Measurements from ENCODE around the gene RHBG. TPM values are rescaled to one million over a fixed set of nuclear protein-coding genes. Genes with fewer than 3 reads are reported as not detected.

The RHBG gene
- total and polyA plus RNA-seq, 2 experiments from 2014 or later, result 1.2 to 1.6 TPM

DNA sequence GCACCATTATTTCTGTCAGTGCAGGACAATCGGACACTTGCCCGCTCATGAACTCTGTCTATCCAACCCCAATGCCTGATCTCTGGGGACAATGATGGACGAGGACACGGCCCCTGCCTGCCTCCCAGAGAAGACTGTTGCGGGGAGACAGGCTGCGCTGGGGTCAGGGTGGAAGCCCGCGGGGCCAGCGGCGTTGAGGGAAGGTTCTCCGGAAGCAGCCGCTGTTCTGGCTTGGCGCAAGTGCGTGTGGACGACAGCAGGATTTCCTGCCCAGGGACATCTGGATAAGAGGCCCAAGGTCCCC, 18.8 kb downstream of the RHBG start:
- DNase-seq (ENCODE audit: low spot score), result peak; percentile 59

More for the DNA sequence above, 18.8 kb downstream of the RHBG start:
- H3K9me3 Mint-ChIP-seq, result no peaks in the 10 kb centered on the region
- peak; percentile 1; the same call in 1 of the 3 replicates for ATAC-seq
- Histone ChIP-seq H3K4me2 (peak overlapping the region; percentile 84), H3K79me2 (replicated peaks; ENCODE audit: insufficient read depth) (no peaks in the 10 kb centered on the region), H3K36me3 (ENCODE audit: insufficient read depth) (no peaks in the 10 kb centered on the region), H3F3A (replicated peaks; ENCODE audit: low read depth) (peaks cover 27% of the 10 kb centered on the region), H3K27ac (ENCODE audit: low read depth) (no peak overlapping the region), H4K20me1 (replicated peaks; ENCODE audit: insufficient read depth) (no peaks in the 10 kb centered on the region), H3K27me3 (ENCODE audit: insufficient read depth) (peaks cover 68% of the 10 kb centered on the region), H3K4me1 (ENCODE audit: insufficient read depth) (peaks cover 44% of the 10 kb centered on the region), H3K9me2 (ENCODE audit: insufficient read depth) (no peaks in the 10 kb centered on the region), H3K4me3 (peak overlapping the region; percentile 63), H2AFZ (peak overlapping the region; percentile 87)
- H3K36me3 Mint-ChIP-seq (ENCODE audit: low read depth), result no peaks in the 10 kb centered on the region
- H3K27ac Mint-ChIP-seq, result no peak overlapping the region
- peaks cover 71% of the 10 kb centered on the region for H3K27me3 Mint-ChIP-seq (ENCODE audit: insufficient read depth, low read depth, poor library complexity)
- peaks cover 54% of the 10 kb centered on the region for H3K4me1 Mint-ChIP-seq
- TF ChIP-seq, protein P1, sequence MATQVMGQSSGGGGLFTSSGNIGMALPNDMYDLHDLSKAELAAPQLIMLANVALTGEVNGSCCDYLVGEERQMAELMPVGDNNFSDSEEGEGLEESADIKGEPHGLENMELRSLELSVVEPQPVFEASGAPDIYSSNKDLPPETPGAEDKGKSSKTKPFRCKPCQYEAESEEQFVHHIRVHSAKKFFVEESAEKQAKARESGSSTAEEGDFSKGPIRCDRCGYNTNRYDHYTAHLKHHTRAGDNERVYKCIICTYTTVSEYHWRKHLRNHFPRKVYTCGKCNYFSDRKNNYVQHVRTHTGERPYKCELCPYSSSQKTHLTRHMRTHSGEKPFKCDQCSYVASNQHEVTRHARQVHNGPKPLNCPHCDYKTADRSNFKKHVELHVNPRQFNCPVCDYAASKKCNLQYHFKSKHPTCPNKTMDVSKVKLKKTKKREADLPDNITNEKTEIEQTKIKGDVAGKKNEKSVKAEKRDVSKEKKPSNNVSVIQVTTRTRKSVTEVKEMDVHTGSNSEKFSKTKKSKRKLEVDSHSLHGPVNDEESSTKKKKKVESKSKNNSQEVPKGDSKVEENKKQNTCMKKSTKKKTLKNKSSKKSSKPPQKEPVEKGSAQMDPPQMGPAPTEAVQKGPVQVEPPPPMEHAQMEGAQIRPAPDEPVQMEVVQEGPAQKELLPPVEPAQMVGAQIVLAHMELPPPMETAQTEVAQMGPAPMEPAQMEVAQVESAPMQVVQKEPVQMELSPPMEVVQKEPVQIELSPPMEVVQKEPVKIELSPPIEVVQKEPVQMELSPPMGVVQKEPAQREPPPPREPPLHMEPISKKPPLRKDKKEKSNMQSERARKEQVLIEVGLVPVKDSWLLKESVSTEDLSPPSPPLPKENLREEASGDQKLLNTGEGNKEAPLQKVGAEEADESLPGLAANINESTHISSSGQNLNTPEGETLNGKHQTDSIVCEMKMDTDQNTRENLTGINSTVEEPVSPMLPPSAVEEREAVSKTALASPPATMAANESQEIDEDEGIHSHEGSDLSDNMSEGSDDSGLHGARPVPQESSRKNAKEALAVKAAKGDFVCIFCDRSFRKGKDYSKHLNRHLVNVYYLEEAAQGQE (IDR thresholded peaks at IDR 0.05; ENCODE audit: unreplicated experiment), result no peak
- TF ChIP-seq EZH2phosphoT487 (IDR thresholded peaks at IDR 0.05; ENCODE audit: unreplicated experiment) (no peak), NANOG (IDR thresholded peaks at IDR 0.05; ENCODE audit: borderline replicate concordance) (no peak), STAT1 (IDR thresholded peaks at IDR 0.05; ENCODE audit: unreplicated experiment) (no peak), JUNB (IDR thresholded peaks at IDR 0.05; ENCODE audit: unreplicated experiment) (no peak), EZH2 (IDR thresholded peaks at IDR 0.05; ENCODE audit: low read depth, unreplicated experiment) (peak; percentile 44), POLR2AphosphoS5 (IDR thresholded peaks at IDR 0.05; ENCODE audit: low read depth) (no peak), ZNF114 (CRISPR knock-in tag; IDR thresholded peaks at IDR 0.05) (no peak), ZNF331 (CRISPR knock-in tag; IDR thresholded peaks at IDR 0.05; ENCODE audit: low read depth) (no peak), CREB1 (CRISPR knock-in tag; IDR thresholded peaks at IDR 0.05; ENCODE audit: low read depth) (no peak)
- TF ChIP-seq, protein P2, sequence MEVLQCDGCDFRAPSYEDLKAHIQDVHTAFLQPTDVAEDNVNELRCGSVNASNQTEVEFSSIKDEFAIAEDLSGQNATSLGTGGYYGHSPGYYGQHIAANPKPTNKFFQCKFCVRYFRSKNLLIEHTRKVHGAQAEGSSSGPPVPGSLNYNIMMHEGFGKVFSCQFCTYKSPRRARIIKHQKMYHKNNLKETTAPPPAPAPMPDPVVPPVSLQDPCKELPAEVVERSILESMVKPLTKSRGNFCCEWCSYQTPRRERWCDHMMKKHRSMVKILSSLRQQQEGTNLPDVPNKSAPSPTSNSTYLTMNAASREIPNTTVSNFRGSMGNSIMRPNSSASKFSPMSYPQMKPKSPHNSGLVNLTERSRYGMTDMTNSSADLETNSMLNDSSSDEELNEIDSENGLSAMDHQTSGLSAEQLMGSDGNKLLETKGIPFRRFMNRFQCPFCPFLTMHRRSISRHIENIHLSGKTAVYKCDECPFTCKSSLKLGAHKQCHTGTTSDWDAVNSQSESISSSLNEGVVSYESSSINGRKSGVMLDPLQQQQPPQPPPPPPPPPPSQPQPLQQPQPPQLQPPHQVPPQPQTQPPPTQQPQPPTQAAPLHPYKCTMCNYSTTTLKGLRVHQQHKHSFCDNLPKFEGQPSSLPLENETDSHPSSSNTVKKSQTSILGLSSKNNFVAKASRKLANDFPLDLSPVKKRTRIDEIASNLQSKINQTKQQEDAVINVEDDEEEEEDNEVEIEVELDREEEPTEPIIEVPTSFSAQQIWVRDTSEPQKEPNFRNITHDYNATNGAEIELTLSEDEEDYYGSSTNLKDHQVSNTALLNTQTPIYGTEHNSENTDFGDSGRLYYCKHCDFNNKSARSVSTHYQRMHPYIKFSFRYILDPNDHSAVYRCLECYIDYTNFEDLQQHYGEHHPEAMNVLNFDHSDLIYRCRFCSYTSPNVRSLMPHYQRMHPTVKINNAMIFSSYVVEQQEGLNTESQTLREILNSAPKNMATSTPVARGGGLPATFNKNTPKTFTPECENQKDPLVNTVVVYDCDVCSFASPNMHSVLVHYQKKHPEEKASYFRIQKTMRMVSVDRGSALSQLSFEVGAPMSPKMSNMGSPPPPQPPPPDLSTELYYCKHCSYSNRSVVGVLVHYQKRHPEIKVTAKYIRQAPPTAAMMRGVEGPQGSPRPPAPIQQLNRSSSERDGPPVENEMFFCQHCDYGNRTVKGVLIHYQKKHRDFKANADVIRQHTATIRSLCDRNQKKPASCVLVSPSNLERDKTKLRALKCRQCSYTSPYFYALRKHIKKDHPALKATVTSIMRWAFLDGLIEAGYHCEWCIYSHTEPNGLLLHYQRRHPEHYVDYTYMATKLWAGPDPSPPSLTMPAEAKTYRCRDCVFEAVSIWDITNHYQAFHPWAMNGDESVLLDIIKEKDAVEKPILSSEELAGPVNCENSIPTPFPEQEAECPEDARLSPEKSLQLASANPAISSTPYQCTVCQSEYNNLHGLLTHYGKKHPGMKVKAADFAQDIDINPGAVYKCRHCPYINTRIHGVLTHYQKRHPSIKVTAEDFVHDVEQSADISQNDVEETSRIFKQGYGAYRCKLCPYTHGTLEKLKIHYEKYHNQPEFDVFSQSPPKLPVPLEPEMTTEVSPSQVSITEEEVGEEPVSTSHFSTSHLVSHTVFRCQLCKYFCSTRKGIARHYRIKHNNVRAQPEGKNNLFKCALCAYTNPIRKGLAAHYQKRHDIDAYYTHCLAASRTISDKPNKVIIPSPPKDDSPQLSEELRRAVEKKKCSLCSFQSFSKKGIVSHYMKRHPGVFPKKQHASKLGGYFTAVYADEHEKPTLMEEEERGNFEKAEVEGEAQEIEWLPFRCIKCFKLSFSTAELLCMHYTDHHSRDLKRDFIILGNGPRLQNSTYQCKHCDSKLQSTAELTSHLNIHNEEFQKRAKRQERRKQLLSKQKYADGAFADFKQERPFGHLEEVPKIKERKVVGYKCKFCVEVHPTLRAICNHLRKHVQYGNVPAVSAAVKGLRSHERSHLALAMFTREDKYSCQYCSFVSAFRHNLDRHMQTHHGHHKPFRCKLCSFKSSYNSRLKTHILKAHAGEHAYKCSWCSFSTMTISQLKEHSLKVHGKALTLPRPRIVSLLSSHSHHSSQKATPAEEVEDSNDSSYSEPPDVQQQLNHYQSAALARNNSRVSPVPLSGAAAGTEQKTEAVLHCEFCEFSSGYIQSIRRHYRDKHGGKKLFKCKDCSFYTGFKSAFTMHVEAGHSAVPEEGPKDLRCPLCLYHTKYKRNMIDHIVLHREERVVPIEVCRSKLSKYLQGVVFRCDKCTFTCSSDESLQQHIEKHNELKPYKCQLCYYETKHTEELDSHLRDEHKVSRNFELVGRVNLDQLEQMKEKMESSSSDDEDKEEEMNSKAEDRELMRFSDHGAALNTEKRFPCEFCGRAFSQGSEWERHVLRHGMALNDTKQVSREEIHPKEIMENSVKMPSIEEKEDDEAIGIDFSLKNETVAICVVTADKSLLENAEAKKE (CRISPR knock-in tag; IDR thresholded peaks at IDR 0.05), result no peak
- TF ChIP-seq, protein P3, sequence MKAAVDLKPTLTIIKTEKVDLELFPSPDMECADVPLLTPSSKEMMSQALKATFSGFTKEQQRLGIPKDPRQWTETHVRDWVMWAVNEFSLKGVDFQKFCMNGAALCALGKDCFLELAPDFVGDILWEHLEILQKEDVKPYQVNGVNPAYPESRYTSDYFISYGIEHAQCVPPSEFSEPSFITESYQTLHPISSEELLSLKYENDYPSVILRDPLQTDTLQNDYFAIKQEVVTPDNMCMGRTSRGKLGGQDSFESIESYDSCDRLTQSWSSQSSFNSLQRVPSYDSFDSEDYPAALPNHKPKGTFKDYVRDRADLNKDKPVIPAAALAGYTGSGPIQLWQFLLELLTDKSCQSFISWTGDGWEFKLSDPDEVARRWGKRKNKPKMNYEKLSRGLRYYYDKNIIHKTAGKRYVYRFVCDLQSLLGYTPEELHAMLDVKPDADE (IDR thresholded peaks at IDR 0.05), result 0 out of 2 replicates have a peak, but pooled peaks have one; percentile 17
- TF ChIP-seq, protein P4, sequence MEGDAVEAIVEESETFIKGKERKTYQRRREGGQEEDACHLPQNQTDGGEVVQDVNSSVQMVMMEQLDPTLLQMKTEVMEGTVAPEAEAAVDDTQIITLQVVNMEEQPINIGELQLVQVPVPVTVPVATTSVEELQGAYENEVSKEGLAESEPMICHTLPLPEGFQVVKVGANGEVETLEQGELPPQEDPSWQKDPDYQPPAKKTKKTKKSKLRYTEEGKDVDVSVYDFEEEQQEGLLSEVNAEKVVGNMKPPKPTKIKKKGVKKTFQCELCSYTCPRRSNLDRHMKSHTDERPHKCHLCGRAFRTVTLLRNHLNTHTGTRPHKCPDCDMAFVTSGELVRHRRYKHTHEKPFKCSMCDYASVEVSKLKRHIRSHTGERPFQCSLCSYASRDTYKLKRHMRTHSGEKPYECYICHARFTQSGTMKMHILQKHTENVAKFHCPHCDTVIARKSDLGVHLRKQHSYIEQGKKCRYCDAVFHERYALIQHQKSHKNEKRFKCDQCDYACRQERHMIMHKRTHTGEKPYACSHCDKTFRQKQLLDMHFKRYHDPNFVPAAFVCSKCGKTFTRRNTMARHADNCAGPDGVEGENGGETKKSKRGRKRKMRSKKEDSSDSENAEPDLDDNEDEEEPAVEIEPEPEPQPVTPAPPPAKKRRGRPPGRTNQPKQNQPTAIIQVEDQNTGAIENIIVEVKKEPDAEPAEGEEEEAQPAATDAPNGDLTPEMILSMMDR (conservative IDR thresholded peaks at IDR 0.05; ENCODE audit: low read depth in 2 of 2), result no peak
- peak overlapping the region; percentile 67 for H3K4me3 Mint-ChIP-seq

All from GM23338 (cell line).